ENCODE data around the gene SLC22A4.

DNA sequence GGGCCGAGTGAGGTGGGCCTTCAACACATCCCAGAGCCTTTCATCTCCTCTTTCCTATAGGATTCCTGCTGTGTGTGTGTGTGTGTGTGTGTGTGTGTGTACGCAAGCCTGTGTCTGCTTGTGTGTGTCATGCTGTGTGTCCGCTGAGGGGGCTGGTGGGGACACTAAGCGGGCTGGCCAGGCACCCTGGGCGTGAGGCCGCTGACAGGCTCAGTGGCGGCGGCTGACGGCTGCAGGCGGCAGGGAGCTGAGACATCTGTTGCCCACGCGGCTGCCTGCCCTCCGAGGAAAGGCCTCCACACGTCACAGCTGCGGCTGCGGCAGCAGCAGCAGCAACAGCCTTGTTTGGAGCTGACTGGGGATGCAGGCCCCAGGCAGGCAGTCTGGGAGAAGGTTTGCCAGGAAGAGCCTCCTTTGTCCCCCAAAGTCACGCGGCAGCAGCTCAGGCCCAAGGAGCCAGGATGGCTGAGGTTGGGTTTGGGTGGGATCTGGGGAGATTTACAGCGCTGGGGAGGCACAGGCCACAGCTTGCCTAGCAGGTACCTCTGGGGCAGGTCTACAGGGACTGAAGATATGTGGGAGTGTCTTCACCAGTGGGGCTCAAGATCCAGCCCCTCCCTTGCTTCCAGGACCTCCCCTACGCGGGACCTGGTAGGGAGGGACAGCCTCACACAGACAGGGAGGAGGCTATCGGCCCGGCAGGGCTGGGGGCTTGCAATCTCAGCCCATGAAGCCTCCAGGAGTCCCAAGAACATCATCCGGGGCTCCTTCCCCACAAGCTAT, 34.9 kb upstream of the SLC22A4 start:
- TF ChIP-seq, protein P1, sequence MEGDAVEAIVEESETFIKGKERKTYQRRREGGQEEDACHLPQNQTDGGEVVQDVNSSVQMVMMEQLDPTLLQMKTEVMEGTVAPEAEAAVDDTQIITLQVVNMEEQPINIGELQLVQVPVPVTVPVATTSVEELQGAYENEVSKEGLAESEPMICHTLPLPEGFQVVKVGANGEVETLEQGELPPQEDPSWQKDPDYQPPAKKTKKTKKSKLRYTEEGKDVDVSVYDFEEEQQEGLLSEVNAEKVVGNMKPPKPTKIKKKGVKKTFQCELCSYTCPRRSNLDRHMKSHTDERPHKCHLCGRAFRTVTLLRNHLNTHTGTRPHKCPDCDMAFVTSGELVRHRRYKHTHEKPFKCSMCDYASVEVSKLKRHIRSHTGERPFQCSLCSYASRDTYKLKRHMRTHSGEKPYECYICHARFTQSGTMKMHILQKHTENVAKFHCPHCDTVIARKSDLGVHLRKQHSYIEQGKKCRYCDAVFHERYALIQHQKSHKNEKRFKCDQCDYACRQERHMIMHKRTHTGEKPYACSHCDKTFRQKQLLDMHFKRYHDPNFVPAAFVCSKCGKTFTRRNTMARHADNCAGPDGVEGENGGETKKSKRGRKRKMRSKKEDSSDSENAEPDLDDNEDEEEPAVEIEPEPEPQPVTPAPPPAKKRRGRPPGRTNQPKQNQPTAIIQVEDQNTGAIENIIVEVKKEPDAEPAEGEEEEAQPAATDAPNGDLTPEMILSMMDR (IDR thresholded peaks at IDR 0.05) = no peak
- TF ChIP-seq ZFX (IDR thresholded peaks at IDR 0.05; ENCODE audit: borderline replicate concordance) = no peak

Measured in 22Rv1 (cell line).